ENCODE data around the gene URB1. TPM values are rescaled to one million over a fixed set of nuclear protein-coding genes. Genes with fewer than 3 reads are reported as not detected.
"Not testable (repeated sequence)": the region's sequence is repeated elsewhere in the genome, so short reads cannot be mapped to it uniquely, and the experiment has no call there.

URB1 gene
- polyA plus RNA-seq, 4 donors = 10.6 to 13.6 (median 10.9) TPM

- DNase-seq (ENCODE audit: low read depth in 4 of 4, low spot score in 3 of 4) = no peak
Measured at GRCh38 chr21:32378956-32379355, 13.9 kb downstream of the URB1 start.

- no peak for DNase-seq (ENCODE audit: low read depth in 4 of 4, low spot score in 3 of 4)
Measured at GRCh38 chr21:32377991-32378390, 14.8 kb downstream of the URB1 start.

DNA sequence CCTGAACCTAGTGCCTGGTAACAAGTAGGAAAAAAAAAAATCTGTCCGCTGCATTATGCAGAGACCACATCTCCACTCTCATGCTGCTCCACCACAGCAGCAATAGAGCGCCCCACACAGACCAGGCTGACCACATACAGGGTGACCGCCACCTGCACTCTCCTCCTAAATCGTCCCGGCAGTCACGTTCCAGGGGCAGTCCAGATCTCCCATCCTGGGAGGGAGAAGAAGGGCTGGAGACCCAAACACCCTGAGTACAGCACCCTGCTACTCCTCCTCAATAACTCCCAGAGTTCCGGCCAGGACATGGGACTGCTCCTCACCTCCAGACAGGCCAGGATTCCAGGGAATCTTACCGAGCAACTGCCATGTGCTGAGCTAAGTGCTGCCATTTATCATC, 15.3 kb downstream of the URB1 start:
- DNase-seq (ENCODE audit: low read depth in 4 of 4, low spot score in 3 of 4) = no peak

DNA sequence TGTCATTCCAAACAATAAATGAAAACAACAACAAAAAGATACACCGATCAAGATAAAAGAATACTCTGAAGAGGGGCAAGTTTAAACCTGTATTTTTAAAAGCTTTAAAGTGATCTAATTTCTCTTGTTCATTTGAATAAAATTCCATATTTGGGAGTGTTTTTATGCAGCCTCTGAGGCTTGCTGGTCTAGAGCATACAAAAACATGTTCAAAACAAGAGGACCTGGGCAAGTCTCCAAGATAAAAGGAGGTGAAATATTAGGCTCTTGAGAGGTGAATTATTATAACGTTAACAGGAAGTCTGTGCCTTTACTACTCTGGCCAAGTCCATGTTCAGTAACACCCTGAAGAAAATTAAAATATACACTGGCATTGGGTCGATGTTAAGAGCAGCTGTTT, 20.1 kb downstream of the URB1 start:
- no peak for DNase-seq (ENCODE audit: low read depth in 4 of 4, low spot score in 3 of 4)

- DNase-seq (ENCODE audit: low read depth in 4 of 4, low spot score in 3 of 4) = no peak
Measured at GRCh38 chr21:32371913-32372314, 20.9 kb downstream of the URB1 start.

- DNase-seq (ENCODE audit: low read depth in 4 of 4, low spot score in 3 of 4) = no peak
Measured at GRCh38 chr21:32370998-32371766, 21.6 kb downstream of the URB1 start.

DNA sequence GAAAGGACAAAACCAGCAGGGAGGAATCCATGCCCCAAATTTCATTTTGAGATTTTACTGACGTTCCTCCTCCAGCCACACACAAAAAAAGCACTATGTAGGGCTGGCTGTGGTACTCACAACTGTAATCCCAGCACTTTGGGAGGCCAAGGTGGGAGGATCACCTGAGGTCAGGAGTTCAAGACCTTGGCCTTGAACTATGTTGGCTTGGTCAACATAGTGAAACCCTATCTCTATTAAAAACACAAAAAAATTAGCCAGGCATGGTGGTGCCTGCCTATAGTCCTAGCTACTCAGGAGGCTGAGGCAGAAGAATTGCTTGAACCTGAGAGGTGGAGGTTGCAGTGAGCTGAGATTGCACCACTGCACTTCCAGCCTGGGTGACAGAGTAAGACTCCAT, 23.9 kb downstream of the URB1 start:
- DNase-seq (ENCODE audit: low read depth in 4 of 4, low spot score in 3 of 4) = not testable (repeated sequence)

DNA sequence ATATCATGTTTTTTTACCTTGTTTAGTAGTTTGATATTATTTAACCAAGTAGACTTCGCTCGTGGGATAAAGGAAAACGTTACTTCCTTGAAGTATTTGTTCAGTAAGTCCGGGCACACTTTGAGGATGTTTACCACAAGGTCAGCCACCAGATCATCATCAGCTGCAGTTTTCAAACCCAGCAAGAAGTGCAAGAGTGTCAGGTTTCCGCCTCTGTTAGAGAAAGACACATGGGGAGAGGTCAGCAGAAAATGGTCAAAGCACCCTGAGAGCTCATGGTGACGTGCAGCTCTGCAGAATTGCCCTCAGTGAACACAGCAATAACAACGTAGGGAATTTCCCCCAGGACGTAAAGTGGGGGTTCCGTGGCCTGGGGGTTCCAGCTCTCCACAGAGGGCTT, 24.4 kb downstream of the URB1 start:
- no peak for DNase-seq (ENCODE audit: low read depth in 4 of 4, low spot score in 3 of 4)

GRCh38 chr21:32367158-32367557, 25.7 kb downstream of the URB1 start:
- DNase-seq (ENCODE audit: low read depth in 4 of 4, low spot score in 3 of 4) = no peak

DNA sequence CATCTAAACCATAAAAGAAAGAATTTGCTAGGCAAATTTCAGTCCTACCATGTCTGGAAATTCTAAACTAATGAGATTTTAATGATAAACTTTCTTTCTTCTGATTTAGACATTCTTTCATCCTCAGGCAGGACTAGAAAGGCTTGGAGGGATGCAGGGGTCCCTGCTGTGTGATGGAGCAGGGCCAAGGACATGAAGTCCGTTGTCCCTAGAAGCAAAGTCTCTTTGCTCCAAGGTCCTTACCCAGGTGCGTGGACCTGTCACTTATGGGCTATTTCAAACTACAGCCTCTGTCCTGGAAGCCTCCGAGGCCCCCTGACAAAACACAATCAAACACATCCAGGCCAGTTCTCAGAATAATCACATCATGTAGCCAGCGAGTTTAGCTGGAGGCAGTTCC, 26.6 kb downstream of the URB1 start:
- DNase-seq (ENCODE audit: low read depth in 4 of 4, low spot score in 3 of 4) = no peak

- no peak for DNase-seq (ENCODE audit: low read depth in 4 of 4, low spot score in 3 of 4)
Measured at GRCh38 chr21:32364796-32365195, 28.0 kb downstream of the URB1 start.

GRCh38 chr21:32364387-32364786, 28.4 kb downstream of the URB1 start:
- no peak for DNase-seq (ENCODE audit: low read depth in 4 of 4, low spot score in 3 of 4)

DNA sequence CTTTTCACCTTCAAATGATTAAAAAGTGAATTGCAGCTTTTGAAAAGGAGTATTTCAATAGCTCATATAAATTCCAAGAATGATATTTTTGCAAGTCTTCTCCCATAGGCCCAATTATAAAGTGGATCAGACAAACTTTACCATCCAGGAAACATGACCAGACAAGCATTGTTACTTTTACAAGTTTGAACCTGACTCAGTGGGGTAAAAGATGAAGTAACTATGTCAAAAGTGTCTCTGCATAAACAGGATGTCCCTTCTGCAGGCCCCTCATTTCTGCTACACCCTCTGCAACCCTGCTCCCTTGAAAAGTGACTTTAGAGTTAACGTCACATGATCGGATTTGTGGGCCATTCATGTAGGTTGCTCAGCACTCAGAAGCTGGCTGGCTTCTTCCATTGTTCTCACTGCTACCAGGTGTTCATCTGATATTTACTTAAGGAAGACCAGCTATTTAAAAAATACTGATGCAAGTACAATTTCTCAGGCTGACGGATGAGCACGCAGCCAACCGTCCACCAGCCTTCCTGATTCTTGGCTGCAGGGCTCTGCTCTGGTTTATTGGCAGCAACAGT, 32.3 kb downstream of the URB1 start:
- DNase-seq (ENCODE audit: low read depth in 4 of 4, low spot score in 3 of 4) = no peak

GRCh38 chr21:32359719-32360260, 33.0 kb downstream of the URB1 start:
- DNase-seq (ENCODE audit: low read depth in 4 of 4, low spot score in 3 of 4) = no peak

DNA sequence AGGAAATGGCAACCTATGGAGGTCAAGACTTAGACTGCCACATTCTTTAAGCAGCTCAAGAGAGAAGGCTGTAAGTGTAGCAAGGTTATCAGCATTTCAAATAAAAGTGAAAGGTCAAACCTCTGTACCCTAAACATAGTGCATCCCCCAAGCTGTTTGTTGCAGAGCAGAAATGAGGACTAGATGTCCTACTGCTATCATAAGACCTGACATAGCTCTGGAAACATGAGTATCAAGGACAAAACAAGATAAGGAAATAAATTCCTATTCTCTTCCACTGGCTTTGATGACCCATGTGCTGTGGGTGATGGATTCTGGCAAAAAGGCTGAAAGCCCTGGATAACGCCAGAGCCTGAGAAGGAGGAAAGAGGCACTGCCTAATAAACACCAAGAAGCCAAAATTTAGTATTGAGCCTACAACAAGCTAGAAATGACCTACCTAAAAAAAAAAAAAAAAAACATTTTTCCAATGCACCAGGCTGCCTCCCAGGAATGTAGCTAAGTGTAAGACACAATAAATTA, 35.9 kb downstream of the URB1 start:
- DNase-seq (ENCODE audit: low read depth in 4 of 4, low spot score in 3 of 4) = no peak

DNA sequence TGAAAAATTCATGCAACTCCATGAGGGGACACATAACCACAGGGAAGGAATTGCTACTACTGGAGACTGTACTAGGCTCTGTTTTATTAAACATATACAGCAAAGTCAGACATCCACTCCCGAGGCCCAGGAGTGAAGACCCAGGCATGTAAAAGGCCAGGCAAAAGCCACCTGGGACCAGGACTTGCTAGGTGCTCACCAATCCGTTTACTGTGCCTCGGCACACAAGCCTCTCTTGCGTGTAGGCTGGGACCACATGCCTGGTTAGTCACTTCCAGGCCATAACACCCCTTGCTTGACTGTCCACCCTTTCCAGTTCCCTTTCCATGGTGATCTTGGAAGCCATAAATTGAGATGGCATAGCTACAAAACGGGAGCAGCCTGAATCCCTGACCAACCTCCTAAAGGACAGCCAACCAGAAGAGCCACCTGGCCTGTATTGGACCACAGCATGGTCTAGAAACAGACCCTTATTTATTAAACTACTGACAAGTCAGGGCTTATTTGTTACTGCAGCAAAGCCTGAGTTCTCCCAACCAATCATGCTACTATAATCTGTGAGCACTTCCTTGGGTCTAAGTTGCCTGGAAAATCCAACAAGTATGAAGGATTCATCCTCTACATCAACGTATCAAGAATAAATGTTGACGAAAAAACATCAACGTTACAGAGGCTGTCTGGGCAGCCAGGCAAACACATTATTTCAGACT, 39.7 kb downstream of the URB1 start:
- DNase-seq (ENCODE audit: low read depth in 4 of 4, low spot score in 3 of 4) = no peak

DNA sequence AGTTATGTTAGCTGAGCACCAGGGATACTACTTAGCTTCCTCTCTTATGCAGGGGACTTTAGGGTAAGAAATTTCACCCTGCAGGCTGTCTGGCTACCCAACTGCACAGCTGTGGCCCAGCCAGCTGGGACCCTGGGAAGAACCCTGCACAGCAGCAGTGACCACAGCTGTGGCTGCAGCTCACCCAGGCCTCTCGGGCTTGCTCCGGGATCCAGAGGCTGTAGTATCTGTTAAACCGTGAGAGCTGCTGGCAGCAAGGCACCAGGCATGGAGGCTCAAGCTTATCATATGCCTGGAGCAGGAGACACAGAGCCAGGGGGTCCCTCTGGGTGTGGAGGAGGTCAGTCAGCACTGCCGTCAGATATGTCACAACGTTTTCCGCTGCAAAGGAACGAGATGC, 40.3 kb downstream of the URB1 start:
- no peak for DNase-seq (ENCODE audit: low read depth in 4 of 4, low spot score in 3 of 4)

- no peak for DNase-seq (ENCODE audit: low read depth in 4 of 4, low spot score in 3 of 4)
Measured at GRCh38 chr21:32351428-32351827, 41.4 kb downstream of the URB1 start.

GRCh38 chr21:32350981-32351380, 41.8 kb downstream of the URB1 start:
- no peak for DNase-seq (ENCODE audit: low read depth in 4 of 4, low spot score in 3 of 4)

DNA sequence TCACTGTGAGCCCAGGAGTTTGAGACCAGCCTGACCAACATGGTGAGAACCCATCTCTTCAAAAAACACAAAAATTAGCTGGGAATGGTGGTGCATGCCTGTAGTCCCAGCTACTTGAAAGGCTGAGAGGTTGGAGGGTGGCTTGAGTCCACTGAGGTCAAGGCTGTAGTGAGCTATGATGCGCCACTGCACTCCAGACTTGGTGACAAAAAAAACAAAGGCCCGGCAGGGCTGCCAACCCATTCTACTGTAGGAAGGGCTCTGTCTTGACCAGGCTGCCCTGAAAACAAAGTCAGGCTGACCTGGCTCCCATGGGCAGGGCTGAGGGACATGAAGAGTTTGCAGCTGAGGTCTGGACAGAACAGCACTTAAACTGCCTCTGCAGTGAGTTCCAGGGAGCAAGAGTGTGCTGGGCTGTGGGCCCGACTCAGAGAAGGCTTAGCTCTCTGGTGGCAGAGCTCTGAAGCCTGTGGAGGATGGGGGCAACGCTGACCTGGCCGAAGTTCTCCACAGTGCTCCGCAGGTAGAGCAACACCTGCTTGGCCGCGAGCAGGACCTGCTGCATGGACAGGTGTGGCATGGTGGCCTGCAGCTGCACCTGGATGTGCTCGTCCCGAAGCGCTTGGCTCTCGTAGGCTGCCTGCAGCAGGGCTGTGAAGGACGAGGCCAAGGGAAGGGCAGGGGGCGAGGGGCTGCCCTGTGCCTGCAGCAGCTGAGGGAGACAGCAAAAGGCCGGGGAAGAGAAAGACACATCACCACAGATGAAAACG, 42.4 kb downstream of the URB1 start:
- DNase-seq (ENCODE audit: low read depth in 4 of 4, low spot score in 3 of 4) = no peak
